IMR-90 (cell line): ENCODE data around the gene KCP. TPM values are rescaled to one million over a fixed set of nuclear protein-coding genes. Genes with fewer than 3 reads are reported as not detected.

ENCODE experiments used
- ATAC-seq: fragments of 200-7000 bp; cut with Tn5 transposase; 2 replicates; pipeline ENCODE4 v1.9.1; 2020; ENCODE audit warnings: low read depth, mild to moderate bottlenecking, moderate library complexity
- BruUV-seq: library from RNA; stranded (reverse); fragments of 400-500 nt; replicated peaks from 2 replicates; lab custom pipeline; 2021; lab: Mats Ljungman, UMichigan
- CTCF ChIA-PET: fragments of 300-600 bp; formaldehyde crosslinking; extraction: SDS; loops from one replicate; lab custom pipeline; 2021; ENCODE audit warnings: antibody characterized with exemption; lab: Yijun Ruan, JAX
- POLR2A ChIA-PET: fragments of 300-600 bp; sonication (Branson Sonifier 250); formaldehyde crosslinking; loops from one replicate; lab custom pipeline; 2022; ENCODE audit warnings: antibody characterized with exemption; ENCODE audit not compliant: unreplicated experiment; lab: Charles Lee
- DNase-seq: peaks from one replicate; pipeline ENCODE4 v3.0.0; 2013
- H2AFZ ChIP-seq: replicated peaks from 2 replicates; pipeline ENCODE3; 2013; ENCODE audit warnings: low read length, mild to moderate bottlenecking; ENCODE audit not compliant: poor library complexity
- H2AK5ac ChIP-seq: 2 replicates; pipeline ENCODE4 v1.6.1; 2013; ENCODE audit warnings: low read depth, low read length, inconsistent platforms
- H2AK9ac ChIP-seq: replicated peaks from 2 replicates; pipeline ENCODE3; 2013; ENCODE audit warnings: mild to moderate bottlenecking, low read depth, low read length, moderate library complexity; ENCODE audit not compliant: poor library complexity
- H2BK120ac ChIP-seq: 2 replicates; pipeline ENCODE4 v1.6.1; 2013; ENCODE audit warnings: low read depth, low read length, inconsistent platforms
- H2BK15ac ChIP-seq: 3 replicates; pipeline ENCODE4 v1.6.1; 2013; ENCODE audit warnings: low read depth, low read length, inconsistent platforms
- H2BK20ac ChIP-seq: 2 replicates; pipeline ENCODE4 v1.6.1; 2013; ENCODE audit warnings: low read depth, mild to moderate bottlenecking, inconsistent platforms, low read length, moderate library complexity
- H2BK5ac ChIP-seq: 2 replicates; pipeline ENCODE4 v1.6.1; 2013; ENCODE audit warnings: mild to moderate bottlenecking, low read depth, low read length, inconsistent platforms; ENCODE audit not compliant: poor library complexity, severe bottlenecking
- H3K14ac ChIP-seq: replicated peaks from 2 replicates; pipeline ENCODE4 v1.6.1; 2013; ENCODE audit warnings: low read depth, low read length, inconsistent platforms
- H3K18ac ChIP-seq: 2 replicates; pipeline ENCODE4 v1.6.1; 2013; ENCODE audit warnings: low read depth, low read length, control low read depth
- H3K23ac ChIP-seq: 2 replicates; pipeline ENCODE4 v1.6.1; 2013; ENCODE audit warnings: low read depth, low read length, inconsistent platforms
- H3K27ac ChIP-seq: 2 replicates; pipeline ENCODE4 v1.5.1; 2013; ENCODE audit warnings: mild to moderate bottlenecking, control low read depth, low read length; ENCODE audit not compliant: insufficient read depth
- H3K27me3 ChIP-seq: 2 replicates; pipeline ENCODE4 v1.6.1; 2013; ENCODE audit warnings: low read length; ENCODE audit not compliant: control insufficient read depth, insufficient read depth
- H3K36me3 ChIP-seq: 2 replicates; pipeline ENCODE4 v1.6.1; 2013; ENCODE audit warnings: low read length, mixed read lengths; ENCODE audit not compliant: control insufficient read depth, insufficient read depth
- H3K4ac ChIP-seq: 2 replicates; pipeline ENCODE4 v1.6.1; 2013; ENCODE audit warnings: low read depth, low read length, inconsistent platforms
- H3K4me1 ChIP-seq: 2 replicates; pipeline ENCODE4 v1.6.1; 2013; ENCODE audit warnings: low read length, mixed read lengths; ENCODE audit not compliant: control insufficient read depth, insufficient read depth
- H3K4me2 ChIP-seq: 2 replicates; pipeline ENCODE4 v1.6.1; 2013; ENCODE audit warnings: low read depth, mild to moderate bottlenecking, control low read depth, low read length, moderate library complexity
- H3K4me3 ChIP-seq: 2 replicates; pipeline ENCODE4 v1.5.1; 2013; ENCODE audit warnings: low read depth, mild to moderate bottlenecking, control low read depth, low read length, moderate library complexity; ENCODE audit not compliant: insufficient read depth
- H3K56ac ChIP-seq: 2 replicates; pipeline ENCODE4 v1.6.1; 2013; ENCODE audit warnings: low read length, inconsistent platforms; ENCODE audit not compliant: insufficient read depth; ENCODE audit errors: extremely low read depth
- H3K79me1 ChIP-seq, 2 experiments: 2 replicates each; pipeline ENCODE4 v1.6.1; 2013; ENCODE audit warnings: low read length in 2 of 2, inconsistent platforms in 1 of 2, low read depth in 1 of 2
- H3K9ac ChIP-seq: 2 replicates; pipeline ENCODE4 v1.6.1; 2013; ENCODE audit warnings: low read depth, low read length, control low read depth
- H3K9me1 ChIP-seq: 2 replicates; pipeline ENCODE4 v1.6.1; 2013; ENCODE audit warnings: low read length, inconsistent platforms; ENCODE audit not compliant: insufficient read depth
- H3K9me3 ChIP-seq: 2 replicates; pipeline ENCODE4 v1.6.1; 2013; ENCODE audit warnings: low read length; ENCODE audit not compliant: control insufficient read depth, insufficient read depth
- H4K20me1 ChIP-seq: 2 replicates; pipeline ENCODE4 v1.6.1; 2013; ENCODE audit warnings: low read length, inconsistent platforms; ENCODE audit not compliant: insufficient read depth
- H4K5ac ChIP-seq: 2 replicates; pipeline ENCODE4 v1.6.1; 2013; ENCODE audit warnings: mild to moderate bottlenecking, low read depth, low read length, control low read depth
- H4K8ac ChIP-seq, 2 experiments: 2 replicates each; pipeline ENCODE4 v1.6.1; 2013; ENCODE audit warnings: low read depth in 2 of 2, low read length in 2 of 2, control low read depth in 1 of 2, inconsistent platforms in 1 of 2
- H4K91ac ChIP-seq: 2 replicates; pipeline ENCODE4 v1.6.1; 2013; ENCODE audit warnings: low read depth, low read length, inconsistent platforms; ENCODE audit not compliant: insufficient read depth
- CEBPB ChIP-seq: IDR thresholded peaks from 2 replicates; pipeline ENCODE4 v1.6.1; 2012; ENCODE audit warnings: low read depth, low read length, improper control_type of control experiment
- CHD1 ChIP-seq: IDR thresholded peaks from 2 replicates; pipeline ENCODE4 v1.6.1; 2012; ENCODE audit warnings: low read depth, low read length, improper control_type of control experiment
- MAFK ChIP-seq: IDR thresholded peaks from 2 replicates; pipeline ENCODE4 v1.6.1; 2012; ENCODE audit warnings: low read depth, low read length, improper control_type of control experiment
- MAZ ChIP-seq: IDR thresholded peaks from 2 replicates; pipeline ENCODE4 v1.6.1; 2012; ENCODE audit warnings: low read depth, mild to moderate bottlenecking, low read length, improper control_type of control experiment, moderate library complexity, borderline replicate concordance
- NFE2L2 ChIP-seq: fragments of 150-350 bp; IDR thresholded peaks from 2 replicates; pipeline ENCODE4 v1.6.1; 2016; ENCODE audit warnings: low read depth, mild to moderate bottlenecking, low read length
- SMC3 ChIP-seq: fragments of 150-350 bp; IDR thresholded peaks from 2 replicates; pipeline ENCODE4 v1.6.1; 2016; ENCODE audit warnings: low read depth, mild to moderate bottlenecking, antibody characterized with exemption, low read length, moderate library complexity
- WGBS, 2 experiments: methylation state at CpG; one replicate each; pipeline versions ENCODE4 v1.1.5 to v1.1.7; 2013; ENCODE audit warnings: missing lambda C conversion rate in 2 of 2; ENCODE audit not compliant: insufficient read length in 1 of 2; ENCODE audit errors: extremely low coverage in 2 of 2; 5-methylcytosine and 5-hydroxymethylcytosine counted together
- dilution Hi-C: fragments of 300-500 bp; cut with HindIII; formaldehyde crosslinking; loops from one replicate; pipeline ENCODE4 v1.14.3; 2018; ENCODE audit warnings: low sequenced_read_pairs; ENCODE audit not compliant: unreplicated experiment
- in situ Hi-C: fragments of 300-500 bp; cut with MboI; formaldehyde crosslinking; loops from 3 replicates; pipeline ENCODE4 v1.14.3; 2019; ENCODE audit warnings: low sequenced_read_pairs, inconsistent platforms, mixed read lengths
- intact Hi-C: fragments of 100-400 bp; cut with micrococcal nuclease; formaldehyde crosslinking; loops from 2 replicates; pipeline ENCODE4 v1.10.0; 2022
- polyA plus RNA-seq, 3 experiments: library from polyadenylated mRNA; depleted of rRNA; stranded (reverse); fragments of >200 nt; gene quantifications; 2 replicates each; pipeline ENCODE4 v1.2.3, GENCODE V29; 2012; ENCODE audit warnings: low replicate concordance in 1 of 3
- total RNA-seq: library from RNA; depleted of rRNA; stranded (reverse); fragments of >200 nt; gene quantifications from 2 replicates; pipeline ENCODE4 v1.2.3, GENCODE V29; 2012
- TF ChIP-seq, protein P1 (sequence below): fragments of 150-350 bp; IDR thresholded peaks from 2 replicates; pipeline ENCODE4 v1.6.1; 2016; ENCODE audit warnings: low read depth, mild to moderate bottlenecking, low read length, moderate library complexity, borderline replicate concordance
- TF ChIP-seq, protein P2 (sequence below): conservative IDR thresholded peaks from 2 replicates; pipeline ENCODE4 v1.5.1; 2012; ENCODE audit warnings: mild to moderate bottlenecking, low read depth, low read length, improper control_type of control experiment

The KCP gene
- total and polyA plus RNA-seq, 2 of the 4 experiments (the other 2 are of a cell fraction), result 0.03 TPM; not detected in 1

DNA sequence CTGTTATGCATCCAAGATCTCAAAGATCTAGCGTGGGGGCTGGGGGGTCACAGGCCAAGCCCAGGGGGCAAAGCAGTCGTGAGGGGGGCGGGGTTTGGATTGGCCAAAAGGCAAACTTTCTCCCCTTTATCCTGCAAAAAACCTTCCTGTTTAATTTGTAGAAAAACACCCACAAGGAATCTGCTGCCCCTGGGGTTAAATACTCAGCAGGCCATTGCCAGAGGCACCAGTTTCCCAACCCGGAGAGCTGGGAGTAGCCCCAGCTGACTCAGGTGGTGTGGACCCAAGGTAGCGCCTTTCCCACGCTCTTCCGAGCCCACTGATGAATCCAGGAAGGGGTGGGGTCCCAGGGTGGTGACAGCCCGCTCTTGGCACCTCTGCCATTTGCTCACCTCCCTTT is 21.4 kb downstream of the KCP start:
- no peaks in the 10 kb centered on the region for H3K4me1 ChIP-seq
- H3K14ac ChIP-seq, result no peak overlapping the region
- no peak overlapping the region for H3K23ac ChIP-seq
- no peak overlapping the region for H3K9ac ChIP-seq
- in situ Hi-C loops, result loop anchor here (25.0 kb wide), 1 partner anchor 427 kb away; the partner anchor contains the start of gene HILPDA
- intact Hi-C loops, result no loop called here
- peaks cover 4% of the 10 kb centered on the region; the same call in 1 of the 2 replicates for H4K20me1 ChIP-seq
- H3K18ac ChIP-seq, result no peak overlapping the region
- H3K4ac ChIP-seq, result no peak overlapping the region
- H2BK20ac ChIP-seq, result no peak overlapping the region
- BruUV-seq, result no TSS peak
- no peak overlapping the region for H3K4me3 ChIP-seq
- H4K91ac ChIP-seq, result no peak overlapping the region
- ATAC-seq (no peak), DNase-seq (no peak)
- no peak overlapping the region for H2BK15ac ChIP-seq
- no peak overlapping the region for H2BK5ac ChIP-seq
- no peak overlapping the region for H4K8ac ChIP-seq
- no peak overlapping the region for H3K4me2 ChIP-seq
- ChIA-PET CTCF (no interaction called here), POLR2A (no interaction called here)
- no peak overlapping the region for H3K27ac ChIP-seq
- H3K56ac ChIP-seq, result no peak overlapping the region
- no peaks in the 10 kb centered on the region for H3K9me1 ChIP-seq
- WGBS, 2 experiments, result 0% methylated on average over 1 of the region's 8 CpGs; no CpG with 5 or more reads in 1 of the 2 experiments
- H2AK5ac ChIP-seq, result no peak overlapping the region
- H3K79me1 ChIP-seq, result no peaks in the 10 kb centered on the region
- H2BK120ac ChIP-seq, result no peak overlapping the region
- H3K36me3 ChIP-seq, result no peaks in the 10 kb centered on the region
- no peak for TF ChIP-seq CEBPB
- no peak for TF ChIP-seq SMC3
- TF ChIP-seq NFE2L2, result no peak
- no peak for TF ChIP-seq MAFK
- no peak for TF ChIP-seq CHD1
- no peak for TF ChIP-seq MAZ
- TF ChIP-seq, protein P1, sequence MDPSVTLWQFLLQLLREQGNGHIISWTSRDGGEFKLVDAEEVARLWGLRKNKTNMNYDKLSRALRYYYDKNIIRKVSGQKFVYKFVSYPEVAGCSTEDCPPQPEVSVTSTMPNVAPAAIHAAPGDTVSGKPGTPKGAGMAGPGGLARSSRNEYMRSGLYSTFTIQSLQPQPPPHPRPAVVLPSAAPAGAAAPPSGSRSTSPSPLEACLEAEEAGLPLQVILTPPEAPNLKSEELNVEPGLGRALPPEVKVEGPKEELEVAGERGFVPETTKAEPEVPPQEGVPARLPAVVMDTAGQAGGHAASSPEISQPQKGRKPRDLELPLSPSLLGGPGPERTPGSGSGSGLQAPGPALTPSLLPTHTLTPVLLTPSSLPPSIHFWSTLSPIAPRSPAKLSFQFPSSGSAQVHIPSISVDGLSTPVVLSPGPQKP, result no peak
- TF ChIP-seq, protein P2, sequence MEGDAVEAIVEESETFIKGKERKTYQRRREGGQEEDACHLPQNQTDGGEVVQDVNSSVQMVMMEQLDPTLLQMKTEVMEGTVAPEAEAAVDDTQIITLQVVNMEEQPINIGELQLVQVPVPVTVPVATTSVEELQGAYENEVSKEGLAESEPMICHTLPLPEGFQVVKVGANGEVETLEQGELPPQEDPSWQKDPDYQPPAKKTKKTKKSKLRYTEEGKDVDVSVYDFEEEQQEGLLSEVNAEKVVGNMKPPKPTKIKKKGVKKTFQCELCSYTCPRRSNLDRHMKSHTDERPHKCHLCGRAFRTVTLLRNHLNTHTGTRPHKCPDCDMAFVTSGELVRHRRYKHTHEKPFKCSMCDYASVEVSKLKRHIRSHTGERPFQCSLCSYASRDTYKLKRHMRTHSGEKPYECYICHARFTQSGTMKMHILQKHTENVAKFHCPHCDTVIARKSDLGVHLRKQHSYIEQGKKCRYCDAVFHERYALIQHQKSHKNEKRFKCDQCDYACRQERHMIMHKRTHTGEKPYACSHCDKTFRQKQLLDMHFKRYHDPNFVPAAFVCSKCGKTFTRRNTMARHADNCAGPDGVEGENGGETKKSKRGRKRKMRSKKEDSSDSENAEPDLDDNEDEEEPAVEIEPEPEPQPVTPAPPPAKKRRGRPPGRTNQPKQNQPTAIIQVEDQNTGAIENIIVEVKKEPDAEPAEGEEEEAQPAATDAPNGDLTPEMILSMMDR, result no peak
- peaks cover 19% of the 10 kb centered on the region for H3K27me3 ChIP-seq
- H2AK9ac ChIP-seq, result no peak overlapping the region
- H2AFZ ChIP-seq, result no peak overlapping the region
- H3K9me3 ChIP-seq, result no peaks in the 10 kb centered on the region
- dilution Hi-C loops, result no loop called here
- H4K5ac ChIP-seq, result no peak overlapping the region
